ENCODE data around the gene LRRN4CL. TPM values are rescaled to one million over a fixed set of nuclear protein-coding genes. Genes with fewer than 3 reads are reported as not detected.

The LRRN4CL gene
- total and polyA plus RNA-seq, 2 of the 4 experiments (the other 2 are of a cell fraction), result 0.36 to 0.84 TPM

GRCh38 chr11:62678433-62678769 is 10.9 kb downstream of the LRRN4CL start:
- in situ Hi-C loops (cut with MboI; ENCODE audit: low sequenced_read_pairs), result no loop called here
- WGBS, 2 experiments (ENCODE audit: extremely low coverage in 2 of 2, insufficient read length in 1 of 2), result 0% methylated on average over 4 of the region's 16 CpGs; no CpG with 5 or more reads in 1 of the 2 experiments

More at GRCh38 chr11:62678433-62678769, 10.9 kb downstream of the LRRN4CL start:
- ChIA-PET POLR2A (ENCODE audit: unreplicated experiment) (no interaction called here), CTCF (no interaction called here)
- Histone ChIP-seq H3K23ac (ENCODE audit: low read depth, low read length) (peak overlapping the region; percentile 15; the same call in 1 of the 2 replicates), H3K9ac (ENCODE audit: low read depth, low read length) (peak overlapping the region; percentile 96), H3K56ac (ENCODE audit: extremely low read depth, insufficient read depth, low read length) (peak overlapping the region; percentile 35), H3K27me3 (ENCODE audit: control insufficient read depth, insufficient read depth, low read length) (no peaks in the 10 kb centered on the region), H3K4me3 (ENCODE audit: insufficient read depth, low read depth, low read length) (peak overlapping the region; percentile 94), H2AK5ac (ENCODE audit: low read depth, low read length) (peak overlapping the region; percentile 76), H4K5ac (ENCODE audit: low read depth, low read length) (peak overlapping the region; percentile 72), H3K4ac (ENCODE audit: low read depth, low read length) (peak overlapping the region; percentile 79), H3K18ac (ENCODE audit: low read depth, low read length) (no peak overlapping the region), H3K36me3 (ENCODE audit: control insufficient read depth, insufficient read depth, low read length) (peaks cover 17% of the 10 kb centered on the region), H4K91ac (ENCODE audit: insufficient read depth, low read depth, low read length) (peak overlapping the region; percentile 23; the same call in 1 of the 2 replicates), H2BK20ac (ENCODE audit: low read depth, low read length) (no peak overlapping the region), H3K9me3 (ENCODE audit: control insufficient read depth, insufficient read depth, low read length) (no peaks in the 10 kb centered on the region), H4K20me1 (ENCODE audit: insufficient read depth, low read length) (no peaks in the 10 kb centered on the region), H3K4me2 (ENCODE audit: low read depth, low read length) (peak overlapping the region; percentile 99), H2BK120ac (ENCODE audit: low read depth, low read length) (no peak overlapping the region), H3K4me1 (ENCODE audit: control insufficient read depth, insufficient read depth, low read length) (peaks cover 8% of the 10 kb centered on the region), H3K79me1 (ENCODE audit: low read depth in 1 of 2, low read length in 2 of 2) (peaks cover 6 to 28% of the 10 kb centered on the region in 2 experiments; a peak in 3 of 4 replicates), H3K27ac (ENCODE audit: insufficient read depth, low read length) (peak overlapping the region; percentile 96), H2AFZ (replicated peaks; ENCODE audit: low read length, poor library complexity) (peak overlapping the region; percentile 97), H4K8ac (ENCODE audit: low read depth in 2 of 2, low read length in 2 of 2) (peak overlapping the region; percentile 81 to 98; a peak in 1 of 4 replicates), H2BK5ac (ENCODE audit: low read depth, low read length, poor library complexity, severe bottlenecking) (peak overlapping the region; percentile 68), H3K9me1 (ENCODE audit: insufficient read depth, low read length) (peaks cover 4% of the 10 kb centered on the region; the same call in 1 of the 2 replicates), H2AK9ac (replicated peaks; ENCODE audit: low read depth, low read length, poor library complexity) (peak overlapping the region; percentile 98), H3K14ac (replicated peaks; ENCODE audit: low read depth, low read length) (0 out of 2 replicates have a peak overlapping the region, but pooled peaks have one; percentile 76), H2BK15ac (ENCODE audit: low read depth, low read length) (no peak overlapping the region)
- no TSS peak for BruUV-seq (replicated peaks)
- dilution Hi-C loops (cut with HindIII; ENCODE audit: low sequenced_read_pairs, unreplicated experiment), result no loop called here
- intact Hi-C loops (cut with micrococcal nuclease), result no loop called here
- no peak for TF ChIP-seq MAFK (IDR thresholded peaks at IDR 0.05; ENCODE audit: low read depth, low read length)
- no peak for TF ChIP-seq RCOR1 (IDR thresholded peaks at IDR 0.05; ENCODE audit: insufficient replicate concordance, low read length)
- TF ChIP-seq RFX5 (IDR thresholded peaks at IDR 0.05; ENCODE audit: low read depth, low read length), result no peak
- no peak for TF ChIP-seq CHD1 (IDR thresholded peaks at IDR 0.05; ENCODE audit: low read depth, low read length)
- no peak for TF ChIP-seq MXI1 (IDR thresholded peaks at IDR 0.05; ENCODE audit: borderline replicate concordance, low read depth, low read length)
- no peak; the same call in 1 of the 2 replicates for ATAC-seq (ENCODE audit: low read depth)
- no peak for DNase-seq
